Left cardiac atrium (tissue), 4 donors: ENCODE results near the gene OBP2A. TPM values are rescaled to one million over a fixed set of nuclear protein-coding genes. Genes with fewer than 3 reads are reported as not detected.

Experiments
- ATAC-seq, 2 donors: fragments of 200-7000 bp; cut with Tn5 transposase; one replicate each; pipeline ENCODE4 v1.9.1; 2020; ENCODE audit warnings: mild to moderate bottlenecking in 2 of 2, moderate library complexity in 2 of 2
- DNase-seq: peaks from one replicate; pipeline ENCODE4 v3.0.0-alpha.2; 2020
- intact Hi-C, 2 donors: fragments of 100-400 bp; cut with DNase I; formaldehyde crosslinking; loops; one replicate each; pipeline versions ENCODE4 v1.14.1 to v1.15.1; 2022 to 2023
- total RNA-seq, 2 donors: library from RNA; stranded (reverse); fragmentation: NEBNext Ultra II Directional; extraction: Animal tissue kit (Norgen Biotek cat#: 25700); gene quantifications; one replicate each; pipeline ENCODE4 v1.2.1, GENCODE V29; 2021
- donor health status: DM: no; HTN: yes; CAD: no.
- donor health status: DM: no; HTN: yes; CAD: no; lungs with severe emphysema.
- donor health status: DM: yes; HTN: yes; CAD: no.
- donor health status: Dilated cardiomyopathy.

The OBP2A gene
- total RNA-seq, 2 donors from 2014 or later: not detected

- ATAC-seq: no peak
- intact Hi-C loops: no loop called here
- no peak for DNase-seq
Measured at GRCh38 chr9:135567311-135567710, 21.4 kb downstream of the OBP2A start.

GRCh38 chr9:135568026-135568425 lies 22.1 kb downstream of the OBP2A start:
- ATAC-seq: no peak
- intact Hi-C loops: no loop called here
- no peak for DNase-seq

DNA sequence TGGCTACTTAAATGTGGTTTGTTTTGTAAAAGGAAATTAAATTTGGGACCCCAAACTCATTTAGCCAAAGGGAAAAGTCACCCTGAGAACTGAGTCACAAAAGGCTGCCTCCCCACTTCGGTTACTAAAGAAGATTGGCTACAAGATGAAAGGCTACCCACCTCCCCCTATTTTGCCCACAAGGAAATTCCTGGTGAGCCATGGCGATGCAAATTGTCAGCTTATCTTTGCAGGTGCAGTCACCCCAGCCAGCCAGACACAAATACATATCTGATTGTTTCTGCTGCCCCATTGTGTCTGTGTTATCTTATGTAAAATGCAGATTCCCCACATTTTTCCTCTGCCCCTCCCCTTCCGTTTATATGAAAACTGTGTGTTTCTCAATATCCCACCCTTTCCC lies 24.5 kb downstream of the OBP2A start:
- intact Hi-C loops: no loop called here
- DNase-seq: no peak
- ATAC-seq: no peak

DNA sequence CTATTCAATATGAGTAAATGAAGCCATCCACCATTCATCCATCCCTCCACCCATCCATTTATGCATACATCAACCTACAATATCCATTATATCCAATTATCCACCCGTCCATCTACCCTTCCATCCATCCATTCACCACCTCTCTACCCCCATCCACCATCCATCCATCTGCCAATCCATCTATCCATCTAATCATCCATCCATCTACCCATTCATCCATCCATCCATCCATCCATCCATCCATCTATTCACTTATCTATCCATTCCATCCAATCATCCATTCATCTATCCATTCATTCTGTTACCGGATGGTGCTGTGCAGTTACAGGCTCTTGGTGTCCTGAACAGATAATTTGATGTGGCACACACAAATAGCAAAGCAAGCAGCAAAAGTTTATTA lies 26.3 kb downstream of the OBP2A start:
- no peak for DNase-seq
- intact Hi-C loops: no loop called here
- no peak for ATAC-seq

DNA sequence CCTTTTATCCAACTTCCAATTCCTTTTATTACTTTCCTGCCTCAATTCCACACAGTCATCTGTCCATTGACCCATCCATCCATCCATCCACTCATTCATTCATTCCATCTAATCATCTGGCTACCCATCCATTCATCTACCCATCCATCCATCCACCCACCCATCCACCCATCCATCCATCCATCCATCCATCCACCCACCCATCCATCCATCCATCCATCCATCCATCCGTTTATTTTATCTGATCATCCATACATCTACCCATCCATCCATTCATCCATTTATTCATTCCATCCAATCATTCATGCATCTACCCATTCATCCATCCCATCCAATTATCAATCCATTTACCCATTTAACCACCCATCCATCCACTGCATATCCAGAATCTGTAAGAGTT lies 27.2 kb downstream of the OBP2A start:
- intact Hi-C loops: no loop called here
- no peak for DNase-seq
- no peak for ATAC-seq

DNA sequence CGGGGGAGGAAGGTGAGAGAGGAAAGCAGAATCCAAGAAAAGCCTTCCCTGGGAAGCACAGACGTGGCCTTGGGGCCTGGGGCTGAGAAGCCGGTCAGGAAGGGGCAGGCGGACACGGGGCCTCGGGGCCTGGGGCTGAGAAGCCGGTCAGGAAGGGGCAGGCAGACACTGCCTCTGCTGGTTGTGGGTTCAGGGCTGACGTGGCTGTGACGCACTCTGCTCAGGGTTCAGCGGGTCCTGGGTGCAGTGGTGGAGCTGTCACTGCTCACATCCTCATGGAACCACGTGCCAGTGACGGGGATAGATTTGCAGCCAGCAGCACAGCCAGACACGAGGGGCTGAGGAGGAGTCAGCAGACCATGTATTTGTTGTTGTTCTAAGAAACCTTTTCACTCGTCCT lies 28.4 kb downstream of the OBP2A start:
- ATAC-seq (no peak), DNase-seq (no peak)
- intact Hi-C loops: no loop called here

GRCh38 chr9:135574943-135575342 lies 29.0 kb downstream of the OBP2A start:
- no peak for ATAC-seq
- intact Hi-C loops: no loop called here
- DNase-seq: no peak

- intact Hi-C loops: no loop called here
- no peak for DNase-seq
Measured at GRCh38 chr9:135575995-135576631, 30.2 kb downstream of the OBP2A start.

DNA sequence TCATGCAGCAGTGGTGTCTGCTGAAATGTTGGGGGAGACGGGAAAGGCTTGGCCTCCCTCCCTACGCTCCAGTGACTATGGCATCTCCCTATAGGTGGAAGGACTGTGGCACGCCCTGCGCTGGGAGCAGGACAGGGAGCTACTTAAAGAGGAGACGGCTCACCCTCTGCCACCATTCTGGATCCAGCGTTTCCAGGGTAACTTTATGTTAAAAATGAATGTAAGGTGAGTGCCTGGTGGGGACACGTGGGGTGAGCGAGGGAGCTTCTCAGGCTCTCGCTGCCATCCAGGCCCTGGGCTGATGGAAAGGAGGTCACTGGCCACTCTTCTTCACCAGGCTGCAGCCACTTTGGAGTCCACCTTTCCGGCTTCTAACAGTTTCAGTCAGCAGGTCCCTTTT lies 31.3 kb downstream of the OBP2A start:
- intact Hi-C loops: no loop called here
- ATAC-seq: no peak
- no peak for DNase-seq

More at GRCh38 chr9:135575995-135576631, 30.2 kb downstream of the OBP2A start:
- no peak for ATAC-seq

- intact Hi-C loops: no loop called here
- ATAC-seq: no peak
- no peak for DNase-seq
Measured at GRCh38 chr9:135579356-135579755, 33.4 kb downstream of the OBP2A start.

GRCh38 chr9:135579889-135580660 lies 34.1 kb downstream of the OBP2A start:
- no peak for ATAC-seq
- intact Hi-C loops: no loop called here
- DNase-seq: no peak

GRCh38 chr9:135580664-135581380 lies 34.9 kb downstream of the OBP2A start:
- ATAC-seq (no peak), DNase-seq (no peak)
- intact Hi-C loops: no loop called here

DNA sequence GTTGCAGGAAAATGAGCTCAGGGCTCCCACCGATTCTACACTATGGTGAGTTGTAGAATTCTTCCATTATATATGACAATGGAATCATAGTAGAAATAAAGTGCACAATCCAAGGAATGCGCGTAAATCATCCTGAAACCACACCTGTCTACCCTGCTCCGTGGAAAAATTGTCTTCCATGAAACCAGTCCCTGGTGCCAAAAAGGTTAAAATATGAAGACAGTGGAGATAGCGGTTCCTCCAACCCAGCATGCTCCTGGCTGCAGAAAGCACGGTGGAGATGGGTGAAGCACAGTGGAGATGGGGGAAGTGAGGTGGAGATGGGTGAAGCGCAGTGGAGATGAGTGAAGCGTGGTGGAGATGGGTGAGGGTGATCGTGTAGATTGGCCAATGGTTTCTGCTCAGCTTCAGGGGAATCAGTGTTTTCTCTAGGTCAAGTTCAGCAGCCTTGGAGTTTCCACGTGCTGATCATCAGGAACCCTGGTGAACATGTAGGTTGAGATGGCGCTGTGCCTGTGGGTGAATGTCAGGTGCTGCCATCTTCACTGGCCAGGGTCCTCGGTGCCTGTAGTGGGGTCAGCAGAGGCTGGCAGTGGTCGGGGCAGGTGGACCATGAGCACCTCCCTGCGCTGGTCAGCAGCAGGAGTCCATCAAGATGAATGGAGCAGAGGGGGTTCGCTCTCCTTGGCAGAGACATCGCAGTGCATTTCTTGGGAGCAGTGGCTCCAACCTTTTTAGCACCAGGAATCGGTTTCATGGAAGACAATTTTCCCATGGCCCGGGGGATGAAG lies 35.9 kb downstream of the OBP2A start:
- no peak for DNase-seq
- intact Hi-C loops: no loop called here
- no peak for ATAC-seq

DNA sequence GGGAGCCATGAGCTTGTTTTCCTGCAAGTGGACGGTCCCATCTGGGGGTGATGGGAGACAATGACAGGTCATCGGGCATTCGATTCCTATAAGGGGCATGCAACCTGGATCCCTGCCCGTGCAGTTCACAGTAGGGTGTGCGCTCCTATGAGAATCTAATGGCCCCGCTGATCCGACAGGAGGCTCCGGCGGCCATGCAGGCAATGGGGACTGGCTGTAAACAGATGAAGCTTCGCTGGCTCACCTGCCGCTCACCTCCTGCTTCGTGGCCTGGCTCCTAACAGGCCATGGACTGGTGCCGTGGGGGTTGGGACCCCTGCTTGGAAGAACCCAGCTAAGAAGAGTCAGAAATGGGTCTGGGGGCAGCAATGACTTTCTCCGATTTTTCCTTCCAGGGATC lies 36.6 kb downstream of the OBP2A start:
- DNase-seq (no peak), ATAC-seq (no peak)
- intact Hi-C loops: no loop called here

DNA sequence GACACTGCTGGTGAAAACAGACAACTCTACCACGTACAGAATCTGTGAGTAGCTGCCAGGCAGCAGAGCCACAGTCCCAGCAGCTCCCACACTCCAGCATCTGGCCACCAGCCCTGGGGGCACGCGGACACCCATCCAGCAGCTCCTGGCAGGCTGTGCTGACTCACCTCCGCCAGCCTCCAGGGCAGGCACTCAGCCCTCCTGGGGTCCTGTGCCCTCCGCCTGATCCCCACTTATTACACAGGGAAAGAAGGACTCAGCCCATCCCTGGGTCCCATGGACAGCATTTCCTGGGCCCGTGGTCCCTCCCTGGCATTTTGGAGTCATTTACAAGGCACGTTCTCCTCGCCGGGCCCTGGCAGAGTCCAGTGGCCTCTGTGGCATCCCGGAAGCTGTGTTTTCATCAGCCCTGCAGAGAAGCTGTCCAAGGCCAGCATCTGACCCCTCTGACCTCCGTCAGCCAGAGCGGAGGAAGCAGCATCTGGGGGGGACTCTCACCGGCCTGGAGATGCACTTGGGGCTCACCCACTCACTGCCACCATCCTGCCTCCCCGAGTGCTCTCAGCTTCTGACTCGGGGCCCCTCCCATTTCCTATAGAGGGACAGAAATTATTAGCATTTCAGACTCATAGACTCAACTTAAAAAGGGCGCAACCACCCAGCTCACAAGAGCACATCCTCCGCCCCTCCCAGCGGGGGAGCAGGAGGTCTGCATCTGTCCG lies 37.2 kb downstream of the OBP2A start:
- DNase-seq (no peak), ATAC-seq (no peak)
- intact Hi-C loops: no loop called here

GRCh38 chr9:135583688-135584011 lies 37.7 kb downstream of the OBP2A start:
- intact Hi-C loops: no loop called here
- no peak for DNase-seq
- no peak for ATAC-seq

DNA sequence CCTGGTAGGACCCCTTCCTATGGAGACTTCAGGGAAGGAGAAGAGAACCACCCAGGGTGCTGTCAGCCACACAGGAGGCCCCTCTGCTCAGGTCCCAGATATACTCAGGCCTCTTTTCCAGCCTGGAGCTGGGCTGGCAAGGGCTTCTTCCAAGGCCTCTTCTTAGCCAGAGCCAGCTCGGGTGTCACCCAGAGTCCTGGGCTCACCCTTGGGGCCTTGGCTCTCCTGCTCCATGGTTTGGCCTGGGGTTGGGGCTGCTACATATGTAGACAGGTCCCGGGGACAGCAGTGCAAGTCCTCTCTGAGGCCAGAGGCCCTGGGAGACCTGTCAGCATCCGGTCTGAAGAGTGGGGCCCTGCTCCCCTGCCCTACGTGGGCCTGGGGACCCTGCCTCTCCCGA lies 38.4 kb downstream of the OBP2A start:
- ATAC-seq: no peak
- no peak for DNase-seq
- intact Hi-C loops: no loop called here

GRCh38 chr9:135584934-135585333 lies 39.0 kb downstream of the OBP2A start:
- ATAC-seq: no peak
- no peak for DNase-seq
- intact Hi-C loops: no loop called here

- intact Hi-C loops: no loop called here
- no peak for ATAC-seq
- DNase-seq: no peak
Measured at GRCh38 chr9:135586601-135587109, 40.7 kb downstream of the OBP2A start.
